Parietal lobe (tissue), 2 donors: ENCODE data around the gene GPATCH8. TPM values are rescaled to one million over a fixed set of nuclear protein-coding genes. Genes with fewer than 3 reads are reported as not detected.

Source experiments
- small RNA-seq: library from RNA; depleted of rRNA; stranded (forward); fragments of <200 nt; gene quantifications from one replicate; pipeline ENCODE3, GENCODE V24; 2014; ENCODE audit warnings: low replicate concordance
- total RNA-seq: library from RNA; depleted of rRNA; stranded (reverse); fragments of >200 nt; gene quantifications from one replicate; pipeline ENCODE4 v1.2.3, GENCODE V29; 2014

The GPATCH8 gene
- 110 TPM for total RNA-seq

GRCh38 chr17:44503147-44504029, at the start of gene GPATCH8:
Gene GPATCH8, minus strand, starts transcription at chr17:44503406. Its CDS starts 36 bp downstream, at chr17:44503370.

GRCh38 chr17:44389281-44389680, 113.9 kb downstream of the GPATCH8 start, which contains the start of gene ITGA2B:
Gene ITGA2B, minus strand, starts transcription at chr17:44389649. Its CDS starts 176 bp downstream, at chr17:44389473.

GRCh38 chr17:44363613-44364159, 139.5 kb downstream of the GPATCH8 start, which contains the start of gene FAM171A2:
Gene FAM171A2, minus strand, starts transcription at chr17:44363853. Its CDS starts 139 bp downstream, at chr17:44363714.

Small RNA genes lying within 50 kb of the gene (small RNA-seq; reads per million reads assigned to genes)
- not detected for gene RN7SL258P

Other genes with a start within 250 kb of the GPATCH8 start
- gene SLC4A1, start 235.3 kb downstream of the GPATCH8 start, total RNA-seq = 3.1 TPM
- 67.6 TPM for gene RUNDC3A, start 194.8 kb downstream of the GPATCH8 start, total RNA-seq
- 33.5 TPM for gene SLC25A39, start 178.6 kb downstream of the GPATCH8 start, total RNA-seq
- 53.5 TPM for gene GRN, start 158.1 kb downstream of the GPATCH8 start, total RNA-seq
- 61.0 TPM for gene FAM171A2, start 139.6 kb downstream of the GPATCH8 start, total RNA-seq
- gene ITGA2B, start 113.8 kb downstream of the GPATCH8 start, total RNA-seq = 8.8 TPM
- gene FZD2, start 54.1 kb upstream of the GPATCH8 start, total RNA-seq = 7.2 TPM
- 0.31 TPM for gene MEIOC, start 153.1 kb upstream of the GPATCH8 start, total RNA-seq
- 38.2 TPM for gene CCDC43, start 186.4 kb upstream of the GPATCH8 start, total RNA-seq
- 7.5 TPM for gene DBF4B, start 205.3 kb upstream of the GPATCH8 start, total RNA-seq